HG03469 (cell line): ENCODE measurements around the gene CTSE.
"Not testable (repeated sequence)": the region's sequence is repeated elsewhere in the genome, so short reads cannot be mapped to it uniquely, and the experiment has no call there.

Experiments used
- ATAC-seq: cut with Tn5 transposase; IDR thresholded peaks from one replicate; pipeline ENCODE4 v1.9.1; 2021; ENCODE audit warnings: mild to moderate bottlenecking, moderate library complexity, moderate number of reproducible peaks; ENCODE audit not compliant: unreplicated experiment

CTSE gene

GRCh38 chr1:206020393-206021007, 3.2 kb downstream of the CTSE start:
- no peak for ATAC-seq

- ATAC-seq: no peak
Observed at GRCh38 chr1:206015071-206015470, 8.6 kb downstream of the CTSE start.

- ATAC-seq: no peak
Observed at GRCh38 chr1:206014601-206015000, 9.1 kb downstream of the CTSE start.

GRCh38 chr1:206013026-206013795, 10.5 kb downstream of the CTSE start:
- ATAC-seq: no peak

GRCh38 chr1:206012086-206012859, 11.4 kb downstream of the CTSE start:
- ATAC-seq: peak; percentile 89

GRCh38 chr1:206011057-206011456, 12.6 kb downstream of the CTSE start:
- no peak for ATAC-seq

- no peak for ATAC-seq
Observed at GRCh38 chr1:206010060-206010459, 13.6 kb downstream of the CTSE start.

- ATAC-seq: no peak
Observed at GRCh38 chr1:206006946-206007345, 16.7 kb downstream of the CTSE start.

GRCh38 chr1:206005778-206006180, 17.9 kb downstream of the CTSE start:
- ATAC-seq: no peak

GRCh38 chr1:206005234-206005633, 18.5 kb downstream of the CTSE start:
- ATAC-seq: no peak

- ATAC-seq: no peak
Observed at GRCh38 chr1:206004826-206005225, 18.9 kb downstream of the CTSE start.

GRCh38 chr1:206003854-206004800, 19.6 kb downstream of the CTSE start:
- ATAC-seq: no peak

GRCh38 chr1:206002871-206003801, 20.6 kb downstream of the CTSE start, which contains the start of gene RAB7B:
Gene RAB7B (minus strand): TSS chr1:206003395. CDS start chr1:205994135, 9,260 bp downstream.
- no peak for ATAC-seq

- ATAC-seq: no peak
Observed at GRCh38 chr1:206002160-206002559, 21.5 kb downstream of the CTSE start.

GRCh38 chr1:206001476-206001888, 22.2 kb downstream of the CTSE start:
- no peak for ATAC-seq

GRCh38 chr1:206000641-206001339, 22.9 kb downstream of the CTSE start:
- ATAC-seq: no peak

GRCh38 chr1:205998457-205999241, 25.0 kb downstream of the CTSE start:
- ATAC-seq: no peak

GRCh38 chr1:205996641-205997040, 27.1 kb downstream of the CTSE start:
- ATAC-seq: not testable (repeated sequence)
